Measurements from ENCODE around the gene CCDC174. TPM values are rescaled to one million over a fixed set of nuclear protein-coding genes. Genes with fewer than 3 reads are reported as not detected.

Gene CCDC174
- total RNA-seq, 1 donor from 2014 or later = 22.9 TPM

- H3K27ac Mint-ChIP-seq (ENCODE audit: unreplicated experiment) = no peak overlapping the region
- no peaks in the 10 kb centered on the region for H3K4me1 Mint-ChIP-seq (ENCODE audit: unreplicated experiment)
- no peak overlapping the region for H3K4me3 Mint-ChIP-seq (ENCODE audit: unreplicated experiment)
These were observed 51.7 kb downstream of the CCDC174 start for GRCh38 chr3:14703128-14703750.

GRCh38 chr3:14703791-14704190 lies 52.2 kb downstream of the CCDC174 start:
- DNase-seq (ENCODE audit: low spot score) = no peak
- no peak overlapping the region for H3K27ac Mint-ChIP-seq (ENCODE audit: unreplicated experiment)
- H3K4me3 Mint-ChIP-seq (ENCODE audit: unreplicated experiment) = no peak overlapping the region
- TF ChIP-seq, protein P1, sequence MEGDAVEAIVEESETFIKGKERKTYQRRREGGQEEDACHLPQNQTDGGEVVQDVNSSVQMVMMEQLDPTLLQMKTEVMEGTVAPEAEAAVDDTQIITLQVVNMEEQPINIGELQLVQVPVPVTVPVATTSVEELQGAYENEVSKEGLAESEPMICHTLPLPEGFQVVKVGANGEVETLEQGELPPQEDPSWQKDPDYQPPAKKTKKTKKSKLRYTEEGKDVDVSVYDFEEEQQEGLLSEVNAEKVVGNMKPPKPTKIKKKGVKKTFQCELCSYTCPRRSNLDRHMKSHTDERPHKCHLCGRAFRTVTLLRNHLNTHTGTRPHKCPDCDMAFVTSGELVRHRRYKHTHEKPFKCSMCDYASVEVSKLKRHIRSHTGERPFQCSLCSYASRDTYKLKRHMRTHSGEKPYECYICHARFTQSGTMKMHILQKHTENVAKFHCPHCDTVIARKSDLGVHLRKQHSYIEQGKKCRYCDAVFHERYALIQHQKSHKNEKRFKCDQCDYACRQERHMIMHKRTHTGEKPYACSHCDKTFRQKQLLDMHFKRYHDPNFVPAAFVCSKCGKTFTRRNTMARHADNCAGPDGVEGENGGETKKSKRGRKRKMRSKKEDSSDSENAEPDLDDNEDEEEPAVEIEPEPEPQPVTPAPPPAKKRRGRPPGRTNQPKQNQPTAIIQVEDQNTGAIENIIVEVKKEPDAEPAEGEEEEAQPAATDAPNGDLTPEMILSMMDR (IDR thresholded peaks at IDR 0.05; ENCODE audit: unreplicated experiment) = no peak
- no peaks in the 10 kb centered on the region for H3K36me3 Mint-ChIP-seq (ENCODE audit: low read depth, unreplicated experiment)
- H3K9me3 Mint-ChIP-seq (ENCODE audit: unreplicated experiment) = no peaks in the 10 kb centered on the region
- peaks cover 8% of the 10 kb centered on the region for H3K27me3 Mint-ChIP-seq (ENCODE audit: unreplicated experiment)
- no peaks in the 10 kb centered on the region for H3K4me1 Mint-ChIP-seq (ENCODE audit: unreplicated experiment)

More at GRCh38 chr3:14703128-14703750, 51.7 kb downstream of the CCDC174 start:
- no peak for DNase-seq (ENCODE audit: low spot score)
- Mint-ChIP-seq H3K27me3 (ENCODE audit: unreplicated experiment) (peaks cover 8% of the 10 kb centered on the region), H3K9me3 (ENCODE audit: unreplicated experiment) (no peaks in the 10 kb centered on the region), H3K36me3 (ENCODE audit: low read depth, unreplicated experiment) (no peaks in the 10 kb centered on the region)
- TF ChIP-seq, protein P1 (IDR thresholded peaks at IDR 0.05; ENCODE audit: unreplicated experiment) = no peak

DNA sequence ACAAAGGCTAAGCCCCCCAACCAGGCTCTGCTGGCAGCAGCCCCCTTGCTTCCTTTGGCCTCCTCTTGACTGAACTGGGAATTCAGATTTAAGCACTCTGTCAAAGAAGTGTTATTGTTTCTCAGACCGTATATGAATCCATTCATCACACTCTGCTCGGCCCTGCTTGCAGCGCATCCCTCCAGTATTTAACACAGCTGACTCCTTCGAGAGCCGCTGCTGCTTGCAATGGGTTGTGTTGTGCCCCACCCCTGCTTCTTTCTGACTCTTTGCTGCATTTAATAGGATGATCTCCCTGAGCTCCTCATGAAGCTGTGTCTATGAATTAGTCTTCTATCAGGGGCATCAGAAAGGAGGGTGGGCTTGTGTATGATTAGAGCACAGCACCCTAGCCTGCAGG lies 54.5 kb downstream of the CCDC174 start:
- Mint-ChIP-seq H3K4me3 (ENCODE audit: unreplicated experiment) (no peak overlapping the region), H3K36me3 (ENCODE audit: low read depth, unreplicated experiment) (no peaks in the 10 kb centered on the region), H3K27ac (ENCODE audit: unreplicated experiment) (no peak overlapping the region), H3K9me3 (ENCODE audit: unreplicated experiment) (no peaks in the 10 kb centered on the region), H3K4me1 (ENCODE audit: unreplicated experiment) (no peaks in the 10 kb centered on the region), H3K27me3 (ENCODE audit: unreplicated experiment) (peaks cover 5% of the 10 kb centered on the region)
- TF ChIP-seq, protein P1 (IDR thresholded peaks at IDR 0.05; ENCODE audit: unreplicated experiment) = no peak
- DNase-seq (ENCODE audit: low spot score) = no peak

GRCh38 chr3:14716591-14716990 lies 65.0 kb downstream of the CCDC174 start:
- TF ChIP-seq, protein P1 (IDR thresholded peaks at IDR 0.05; ENCODE audit: unreplicated experiment) = no peak
- H3K36me3 Mint-ChIP-seq (ENCODE audit: low read depth, unreplicated experiment) = peaks cover 4% of the 10 kb centered on the region
- no peaks in the 10 kb centered on the region for H3K9me3 Mint-ChIP-seq (ENCODE audit: unreplicated experiment)
- no peak for DNase-seq (ENCODE audit: low spot score)
- H3K27ac Mint-ChIP-seq (ENCODE audit: unreplicated experiment) = no peak overlapping the region
- H3K27me3 Mint-ChIP-seq (ENCODE audit: unreplicated experiment) = peaks cover 5% of the 10 kb centered on the region
- H3K4me3 Mint-ChIP-seq (ENCODE audit: unreplicated experiment) = no peak overlapping the region
- H3K4me1 Mint-ChIP-seq (ENCODE audit: unreplicated experiment) = no peaks in the 10 kb centered on the region

DNA sequence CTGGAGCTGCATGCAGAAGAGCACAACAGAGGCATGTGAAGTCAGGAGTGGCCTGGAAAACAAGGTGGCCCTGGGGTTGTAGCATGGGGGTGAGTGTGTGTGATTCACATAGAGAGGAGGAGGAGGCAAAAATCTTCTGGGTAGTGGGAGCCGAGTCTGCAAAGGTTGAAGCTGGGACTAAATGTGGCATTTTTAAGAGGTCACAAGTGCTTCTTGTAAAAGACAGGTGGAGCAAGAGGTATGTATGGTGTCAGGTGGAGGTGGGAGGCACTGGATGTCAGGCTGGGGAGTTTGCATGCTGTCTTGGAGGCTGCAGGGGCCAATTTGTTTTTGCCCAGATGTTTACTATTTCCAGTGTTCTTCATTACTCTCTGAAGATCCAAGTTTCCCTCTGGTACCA lies 65.7 kb downstream of the CCDC174 start:
- H3K27ac Mint-ChIP-seq (ENCODE audit: unreplicated experiment) = no peak overlapping the region
- H3K4me1 Mint-ChIP-seq (ENCODE audit: unreplicated experiment) = no peaks in the 10 kb centered on the region
- peaks cover 5% of the 10 kb centered on the region for H3K27me3 Mint-ChIP-seq (ENCODE audit: unreplicated experiment)
- peaks cover 4% of the 10 kb centered on the region for H3K36me3 Mint-ChIP-seq (ENCODE audit: low read depth, unreplicated experiment)
- no peak for DNase-seq (ENCODE audit: low spot score)
- H3K4me3 Mint-ChIP-seq (ENCODE audit: unreplicated experiment) = no peak overlapping the region
- H3K9me3 Mint-ChIP-seq (ENCODE audit: unreplicated experiment) = no peaks in the 10 kb centered on the region
- TF ChIP-seq, protein P1 (IDR thresholded peaks at IDR 0.05; ENCODE audit: unreplicated experiment) = no peak
